ENCODE results near the gene CYB561D2. TPM values are rescaled to one million over a fixed set of nuclear protein-coding genes. Genes with fewer than 3 reads are reported as not detected.
A peak's percentile ranks its signal among the peaks of the same experiment; 100 is the strongest.

CYB561D2 gene
- total and polyA plus RNA-seq, 2 experiments from 2014 or later = 28.3 to 37.7 TPM

DNA sequence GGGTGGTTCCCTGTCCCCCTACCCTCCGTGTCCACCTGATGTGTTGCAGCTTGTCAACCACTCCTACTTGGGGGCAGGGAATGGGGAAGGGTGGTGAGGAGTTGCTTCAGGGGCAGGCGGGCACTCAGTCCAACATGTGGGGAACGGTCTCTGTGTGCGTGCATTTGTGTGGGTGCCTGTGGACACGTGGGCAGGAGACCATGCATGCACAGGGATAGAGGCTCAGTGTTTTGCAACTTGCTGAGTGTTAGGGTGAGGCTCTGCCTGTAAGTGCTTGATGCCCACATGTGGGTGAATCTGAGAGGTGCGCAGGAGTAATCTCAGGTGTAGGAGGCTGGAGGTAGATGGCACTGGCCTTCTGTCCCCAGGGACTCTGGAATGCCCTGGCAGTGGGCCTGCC lies 33.1 kb downstream of the CYB561D2 start:
- Histone ChIP-seq H3F3A (ENCODE audit: insufficient read depth) (no peaks in the 10 kb centered on the region), H3K4me2 (ENCODE audit: unreplicated experiment) (no peak overlapping the region), H3K9me2 (ENCODE audit: insufficient read depth) (no peaks in the 10 kb centered on the region), H3K79me2 (ENCODE audit: insufficient read depth) (no peaks in the 10 kb centered on the region), H4K20me1 (ENCODE audit: insufficient read depth) (no peaks in the 10 kb centered on the region), H2AFZ (no peak overlapping the region), H3K9ac (no peak overlapping the region), H3K4me3 (no peak overlapping the region), H3K9me3 (ENCODE audit: low read depth) (no peaks in the 10 kb centered on the region), H3K27me3 (replicated peaks; ENCODE audit: insufficient read depth) (peaks cover 22% of the 10 kb centered on the region), H3K36me3 (ENCODE audit: low read depth) (no peaks in the 10 kb centered on the region), H3K27ac (no peak overlapping the region), H3K4me1 (ENCODE audit: insufficient read depth) (no peaks in the 10 kb centered on the region)
- in situ Hi-C loops (cut with MboI) = no loop called here
- WGBS, 2 experiments (ENCODE audit: low coverage in 1 of 2, low lambda C conversion rate in 2 of 2, missing lambda C conversion rate in 2 of 2) = 77 to 81% methylated on average over 6 of the region's 6 CpGs
- TF ChIP-seq EZH2 (IDR thresholded peaks at IDR 0.05; ENCODE audit: insufficient read depth, poor library complexity, severe bottlenecking) = no peak
- TF ChIP-seq EZH2phosphoT487 (IDR thresholded peaks at IDR 0.05; ENCODE audit: insufficient read depth, low read depth) = no peak
- no peak for DNase-seq

DNA sequence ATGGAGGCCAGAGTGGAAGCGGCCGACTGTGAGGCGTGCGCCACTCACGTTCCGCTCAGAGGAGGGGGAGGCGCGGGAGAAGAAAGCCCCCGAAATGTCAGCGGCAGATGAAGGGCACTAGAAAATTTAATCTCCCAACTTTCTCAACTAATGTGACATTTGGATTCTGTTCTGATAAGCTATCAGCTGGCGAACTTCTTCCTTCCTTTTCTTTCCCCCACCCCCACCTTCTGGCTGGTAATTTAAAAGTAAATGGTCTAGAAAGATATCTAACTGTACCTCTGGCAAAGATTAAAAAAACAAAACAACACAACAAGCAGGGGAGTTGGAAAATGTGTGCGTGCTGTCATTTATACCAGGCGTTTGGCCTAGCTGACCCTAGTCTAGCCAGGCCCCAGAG lies 35.1 kb downstream of the CYB561D2 start:
- no peak overlapping the region for H3K4me2 ChIP-seq (ENCODE audit: unreplicated experiment)
- TF ChIP-seq EZH2phosphoT487 (IDR thresholded peaks at IDR 0.05; ENCODE audit: insufficient read depth, low read depth) (no peak), EZH2 (IDR thresholded peaks at IDR 0.05; ENCODE audit: insufficient read depth, poor library complexity, severe bottlenecking) (no peak)
- no peak overlapping the region for H3K27ac ChIP-seq
- no peak overlapping the region for H3K9ac ChIP-seq
- no peaks in the 10 kb centered on the region for H3K36me3 ChIP-seq (ENCODE audit: low read depth)
- peaks cover 22% of the 10 kb centered on the region for H3K27me3 ChIP-seq (replicated peaks; ENCODE audit: insufficient read depth)
- H3K9me3 ChIP-seq (ENCODE audit: low read depth) = no peaks in the 10 kb centered on the region
- H3K4me3 ChIP-seq = no peak overlapping the region
- no peaks in the 10 kb centered on the region for H3K79me2 ChIP-seq (ENCODE audit: insufficient read depth)
- 83 to 86% methylated on average over 12 to 13 of the region's 13 CpGs for WGBS, 2 experiments (ENCODE audit: low coverage in 1 of 2, low lambda C conversion rate in 2 of 2, missing lambda C conversion rate in 2 of 2)
- H4K20me1 ChIP-seq (ENCODE audit: insufficient read depth) = no peaks in the 10 kb centered on the region
- in situ Hi-C loops (cut with MboI) = no loop called here
- no peaks in the 10 kb centered on the region for H3K4me1 ChIP-seq (ENCODE audit: insufficient read depth)
- no peaks in the 10 kb centered on the region for H3K9me2 ChIP-seq (ENCODE audit: insufficient read depth)
- no peaks in the 10 kb centered on the region for H3F3A ChIP-seq (ENCODE audit: insufficient read depth)
- no peak overlapping the region for H2AFZ ChIP-seq
- DNase-seq = no peak

- no peaks in the 10 kb centered on the region for H3K36me3 ChIP-seq (ENCODE audit: low read depth)
- DNase-seq = peak; percentile 38
- 0 out of 2 replicates have a peak overlapping the region, but pooled peaks have one; percentile 26 for H2AFZ ChIP-seq
- H3K4me2 ChIP-seq (ENCODE audit: unreplicated experiment) = no peak overlapping the region
- H3K79me2 ChIP-seq (ENCODE audit: insufficient read depth) = no peaks in the 10 kb centered on the region
- no peaks in the 10 kb centered on the region for H3K9me2 ChIP-seq (ENCODE audit: insufficient read depth)
- H3F3A ChIP-seq (ENCODE audit: insufficient read depth) = no peaks in the 10 kb centered on the region
- no peak overlapping the region for H3K27ac ChIP-seq
- TF ChIP-seq EZH2phosphoT487 (IDR thresholded peaks at IDR 0.05; ENCODE audit: insufficient read depth, low read depth) = no peak
- no peak for TF ChIP-seq EZH2 (IDR thresholded peaks at IDR 0.05; ENCODE audit: insufficient read depth, poor library complexity, severe bottlenecking)
- 7 to 8% methylated on average over 25 of the region's 25 CpGs for whole genome bisulfite sequencing, 2 experiments (ENCODE audit: low coverage in 1 of 2, low lambda C conversion rate in 2 of 2, missing lambda C conversion rate in 2 of 2)
- no peaks in the 10 kb centered on the region for H4K20me1 ChIP-seq (ENCODE audit: insufficient read depth)
- peaks cover 22% of the 10 kb centered on the region for H3K27me3 ChIP-seq (replicated peaks; ENCODE audit: insufficient read depth)
- H3K4me1 ChIP-seq (ENCODE audit: insufficient read depth) = no peaks in the 10 kb centered on the region
- H3K9ac ChIP-seq = no peak overlapping the region
- H3K9me3 ChIP-seq (ENCODE audit: low read depth) = no peaks in the 10 kb centered on the region
- H3K4me3 ChIP-seq = no peak overlapping the region
- in situ Hi-C loops (cut with MboI) = no loop called here
Measured at GRCh38 chr3:50388016-50388719, 37.5 kb downstream of the CYB561D2 start.

DNA sequence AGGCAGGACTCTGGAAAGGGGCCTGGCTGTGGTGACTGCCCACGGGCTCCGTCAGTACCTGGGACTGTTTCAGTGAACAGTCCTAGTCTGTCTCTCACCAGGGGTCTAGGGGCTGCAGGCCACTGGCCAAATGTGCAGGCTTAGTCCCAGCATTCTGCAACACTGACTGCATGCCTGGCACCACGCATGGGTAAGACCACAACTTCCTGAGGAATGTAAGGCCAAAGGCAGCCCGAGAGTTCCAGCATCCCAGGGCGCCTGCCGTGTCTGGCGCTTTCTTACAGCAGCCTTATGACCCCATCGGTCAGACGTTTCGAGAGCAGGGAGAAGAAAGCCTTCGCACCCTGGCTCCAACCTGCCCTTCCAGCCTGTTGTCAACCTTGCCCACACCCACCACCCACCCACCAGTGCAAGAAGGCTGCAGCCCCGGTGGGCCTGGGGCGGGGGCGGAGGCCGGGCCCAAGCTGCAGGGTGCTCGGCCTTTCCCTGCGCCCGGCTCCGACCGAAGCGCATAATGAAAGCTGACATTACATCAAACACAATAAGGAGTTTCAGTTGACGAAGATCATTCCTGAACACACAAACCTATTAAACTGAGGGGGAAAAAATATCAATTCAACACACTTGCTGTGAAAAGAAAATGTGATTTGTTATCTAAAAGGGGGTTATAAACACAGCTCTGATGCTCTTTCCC lies 38.2 kb downstream of the CYB561D2 start:
- no peak overlapping the region for H2AFZ ChIP-seq
- whole genome bisulfite sequencing, 2 experiments (ENCODE audit: low coverage in 1 of 2, low lambda C conversion rate in 2 of 2, missing lambda C conversion rate in 2 of 2) = 70 to 73% methylated on average over 20 to 22 of the region's 22 CpGs
- H3K27ac ChIP-seq = no peak overlapping the region
- no peaks in the 10 kb centered on the region for H3K36me3 ChIP-seq (ENCODE audit: low read depth)
- H3K9ac ChIP-seq = no peak overlapping the region
- no peaks in the 10 kb centered on the region for H3K4me1 ChIP-seq (ENCODE audit: insufficient read depth)
- H3F3A ChIP-seq (ENCODE audit: insufficient read depth) = no peaks in the 10 kb centered on the region
- in situ Hi-C loops (cut with MboI) = no loop called here
- H3K9me3 ChIP-seq (ENCODE audit: low read depth) = no peaks in the 10 kb centered on the region
- no peak for DNase-seq
- peaks cover 22% of the 10 kb centered on the region for H3K27me3 ChIP-seq (replicated peaks; ENCODE audit: insufficient read depth)
- H4K20me1 ChIP-seq (ENCODE audit: insufficient read depth) = no peaks in the 10 kb centered on the region
- no peaks in the 10 kb centered on the region for H3K79me2 ChIP-seq (ENCODE audit: insufficient read depth)
- TF ChIP-seq EZH2 (IDR thresholded peaks at IDR 0.05; ENCODE audit: insufficient read depth, poor library complexity, severe bottlenecking) (no peak), EZH2phosphoT487 (IDR thresholded peaks at IDR 0.05; ENCODE audit: insufficient read depth, low read depth) (no peak)
- no peaks in the 10 kb centered on the region for H3K9me2 ChIP-seq (ENCODE audit: insufficient read depth)
- no peak overlapping the region for H3K4me3 ChIP-seq
- H3K4me2 ChIP-seq (ENCODE audit: unreplicated experiment) = no peak overlapping the region
